Measurements from ENCODE around the gene KLHL29. TPM values are rescaled to one million over a fixed set of nuclear protein-coding genes. Genes with fewer than 3 reads are reported as not detected.

The KLHL29 gene
- total RNA-seq, 1 experiment from 2014 or later, result 16.7 TPM

DNA sequence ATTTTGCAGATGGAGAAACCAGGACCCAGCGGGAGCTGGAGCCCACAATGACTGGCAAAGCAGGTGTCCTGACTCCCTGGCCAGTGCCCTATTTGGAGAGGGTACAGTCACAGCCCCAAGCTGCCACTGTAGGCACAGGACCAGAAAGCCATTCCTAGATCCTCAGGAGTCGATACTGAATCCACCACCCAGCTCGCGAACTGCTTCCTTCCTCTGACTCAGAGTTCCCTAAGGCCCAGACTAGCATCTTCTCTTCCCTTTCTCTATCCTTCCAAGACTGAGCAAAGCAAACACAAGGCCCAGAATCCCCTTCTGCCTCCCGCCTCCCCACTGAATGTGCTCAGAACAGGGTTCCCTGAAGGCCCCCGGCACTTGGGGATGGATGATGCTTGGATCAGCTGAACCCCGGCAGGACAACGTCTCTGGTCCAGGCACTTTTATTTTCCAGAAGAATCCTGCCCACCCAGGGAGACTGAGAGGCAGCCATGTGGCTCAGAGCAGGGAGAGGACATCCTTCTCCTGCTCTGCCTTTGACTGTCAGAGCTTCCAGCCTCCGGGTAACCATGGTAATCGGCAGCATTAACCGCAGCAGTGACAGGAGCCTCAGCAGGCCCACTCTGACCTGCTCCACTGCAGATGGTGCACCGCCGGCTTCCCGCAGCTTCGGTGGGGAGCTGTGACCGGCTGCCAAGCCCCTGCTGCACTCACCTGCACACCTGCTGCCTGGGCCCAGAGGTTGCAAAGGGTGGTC is 34.8 kb upstream of the KLHL29 start:
- Histone ChIP-seq H2AFZ (ENCODE audit: low read depth, low read length, poor library complexity, severe bottlenecking) (no peak overlapping the region), H3K27ac (ENCODE audit: low read depth, low read length) (no peak overlapping the region), H3K4me2 (ENCODE audit: low read length) (no peak overlapping the region), H3K4me3 (replicated peaks in 1 of 2; ENCODE audit: low read depth in 1 of 2, low read length in 2 of 2) (no peak overlapping the region), H3K9me2 (ENCODE audit: insufficient read depth) (no peaks in the 10 kb centered on the region), H3K4me1 (ENCODE audit: control insufficient read depth in 1 of 2, insufficient read depth in 2 of 2, low read length in 2 of 2) (peaks cover 0 to 10% of the 10 kb centered on the region in 2 experiments; a peak in 2 of 4 replicates), H3K9me3 (ENCODE audit: control insufficient read depth in 1 of 2, insufficient read depth in 1 of 2, low read depth in 1 of 2, low read length in 2 of 2) (no peaks in the 10 kb centered on the region; a peak in 1 of 4 replicates), H3K9ac (ENCODE audit: low read length) (no peak overlapping the region), H4K20me1 (ENCODE audit: insufficient read depth) (no peaks in the 10 kb centered on the region), H3K79me2 (ENCODE audit: insufficient read depth, low read length) (no peaks in the 10 kb centered on the region), H3K27me3 (ENCODE audit: insufficient read depth, low read length) (peaks cover 15% of the 10 kb centered on the region), H3K36me3 (ENCODE audit: control insufficient read depth in 1 of 2, insufficient read depth in 2 of 2, low read length in 2 of 2) (no peaks in the 10 kb centered on the region)
- ATAC-seq (no peak), DNase-seq (ENCODE audit: low read depth, low spot score) (no peak)
- ChIA-PET CTCF (no interaction called here), POLR2A (no interaction called here), RAD21 (ENCODE audit: low non-redundant PET in 1 of 2, low total read pairs in 2 of 2, uncharacterized antibody in 2 of 2, unreplicated experiment in 2 of 2) (no interaction called here)
- intact Hi-C loops (cut with micrococcal nuclease), result no loop called here
- TF ChIP-seq SRF (IDR thresholded peaks at IDR 0.05; ENCODE audit: low read depth), result no peak
- no peak for TF ChIP-seq EGR1 (IDR thresholded peaks at IDR 0.05; ENCODE audit: low read depth)
- no peak for TF ChIP-seq SP1 (IDR thresholded peaks at IDR 0.05; ENCODE audit: low read depth)
- no TSS peak for BruUV-seq (replicated peaks)

DNA sequence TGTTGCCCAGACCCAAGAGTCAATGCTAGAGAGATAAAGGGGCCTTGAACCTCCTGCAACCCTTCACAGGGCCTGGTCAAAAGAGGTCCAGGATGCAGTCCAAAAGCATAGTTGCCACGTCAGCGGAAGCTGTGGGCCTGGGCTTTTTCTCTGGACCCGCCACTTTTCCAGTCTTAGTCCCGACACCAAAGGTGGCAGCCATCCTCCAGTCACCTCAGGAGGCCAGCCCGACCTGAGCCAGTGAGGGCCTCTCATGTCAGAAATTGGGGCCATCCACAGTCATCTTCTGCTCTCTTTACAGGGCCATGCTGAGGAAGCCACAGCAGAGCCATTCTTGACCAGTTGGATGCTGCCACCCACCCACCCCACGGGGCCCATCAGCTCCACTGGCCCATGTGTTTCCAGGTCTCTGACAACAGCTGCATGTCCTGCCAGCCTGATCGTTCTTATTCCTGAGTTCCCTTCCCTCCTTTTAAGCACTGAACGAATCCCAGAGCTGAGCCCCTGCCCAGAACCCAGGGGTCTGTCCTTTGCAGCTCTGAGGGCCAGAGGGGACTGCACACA is 34.1 kb upstream of the KLHL29 start:
- intact Hi-C loops (cut with micrococcal nuclease), result loop anchor here (1.0 kb wide), 1 partner anchor 152 kb away; no protein-coding TSS in a partner anchor
- no peak overlapping the region for H3K4me3 ChIP-seq (replicated peaks in 1 of 2; ENCODE audit: low read depth in 1 of 2, low read length in 2 of 2)
- no peaks in the 10 kb centered on the region for H4K20me1 ChIP-seq (ENCODE audit: insufficient read depth)
- H3K4me2 ChIP-seq (ENCODE audit: low read length), result peak overlapping the region; percentile 45
- no peak for DNase-seq (ENCODE audit: low read depth, low spot score)
- ChIA-PET RAD21 (ENCODE audit: low non-redundant PET in 1 of 2, low total read pairs in 2 of 2, uncharacterized antibody in 2 of 2, unreplicated experiment in 2 of 2) (no interaction called here), CTCF (no interaction called here), POLR2A (no interaction called here)
- peaks cover 0 to 10% of the 10 kb centered on the region in 2 experiments; a peak in 2 of 4 replicates for H3K4me1 ChIP-seq (ENCODE audit: control insufficient read depth in 1 of 2, insufficient read depth in 2 of 2, low read length in 2 of 2)
- ATAC-seq, result no peak
- peak overlapping the region; percentile 87 for H2AFZ ChIP-seq (ENCODE audit: low read depth, low read length, poor library complexity, severe bottlenecking)
- H3K9ac ChIP-seq (ENCODE audit: low read length), result no peak overlapping the region
- H3K36me3 ChIP-seq (ENCODE audit: control insufficient read depth in 1 of 2, insufficient read depth in 2 of 2, low read length in 2 of 2), result no peaks in the 10 kb centered on the region
- no TSS peak for BruUV-seq (replicated peaks)
- H3K79me2 ChIP-seq (ENCODE audit: insufficient read depth, low read length), result no peaks in the 10 kb centered on the region
- H3K9me3 ChIP-seq (ENCODE audit: control insufficient read depth in 1 of 2, insufficient read depth in 1 of 2, low read depth in 1 of 2, low read length in 2 of 2), result no peaks in the 10 kb centered on the region
- H3K27me3 ChIP-seq (ENCODE audit: insufficient read depth, low read length), result peaks cover 8% of the 10 kb centered on the region
- H3K9me2 ChIP-seq (ENCODE audit: insufficient read depth), result no peaks in the 10 kb centered on the region
- no peak overlapping the region for H3K27ac ChIP-seq (ENCODE audit: low read depth, low read length)
- TF ChIP-seq, protein P1, sequence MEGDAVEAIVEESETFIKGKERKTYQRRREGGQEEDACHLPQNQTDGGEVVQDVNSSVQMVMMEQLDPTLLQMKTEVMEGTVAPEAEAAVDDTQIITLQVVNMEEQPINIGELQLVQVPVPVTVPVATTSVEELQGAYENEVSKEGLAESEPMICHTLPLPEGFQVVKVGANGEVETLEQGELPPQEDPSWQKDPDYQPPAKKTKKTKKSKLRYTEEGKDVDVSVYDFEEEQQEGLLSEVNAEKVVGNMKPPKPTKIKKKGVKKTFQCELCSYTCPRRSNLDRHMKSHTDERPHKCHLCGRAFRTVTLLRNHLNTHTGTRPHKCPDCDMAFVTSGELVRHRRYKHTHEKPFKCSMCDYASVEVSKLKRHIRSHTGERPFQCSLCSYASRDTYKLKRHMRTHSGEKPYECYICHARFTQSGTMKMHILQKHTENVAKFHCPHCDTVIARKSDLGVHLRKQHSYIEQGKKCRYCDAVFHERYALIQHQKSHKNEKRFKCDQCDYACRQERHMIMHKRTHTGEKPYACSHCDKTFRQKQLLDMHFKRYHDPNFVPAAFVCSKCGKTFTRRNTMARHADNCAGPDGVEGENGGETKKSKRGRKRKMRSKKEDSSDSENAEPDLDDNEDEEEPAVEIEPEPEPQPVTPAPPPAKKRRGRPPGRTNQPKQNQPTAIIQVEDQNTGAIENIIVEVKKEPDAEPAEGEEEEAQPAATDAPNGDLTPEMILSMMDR (IDR thresholded peaks at IDR 0.05 in 2 of 3, conservative IDR thresholded peaks at IDR 0.05 in 1 of 3; ENCODE audit: borderline replicate concordance in 1 of 3, insufficient read depth in 1 of 3, low read depth in 2 of 3, low read length in 2 of 3), result no peak
- TF ChIP-seq TCF7L2 (IDR thresholded peaks at IDR 0.05; ENCODE audit: borderline replicate concordance, extremely low read depth, insufficient read depth, insufficient read length), result no peak
- TF ChIP-seq POLR2A (IDR thresholded peaks at IDR 0.05; ENCODE audit: borderline replicate concordance, extremely low read depth, insufficient read depth, insufficient read length), result no peak
- TF ChIP-seq, protein P2, sequence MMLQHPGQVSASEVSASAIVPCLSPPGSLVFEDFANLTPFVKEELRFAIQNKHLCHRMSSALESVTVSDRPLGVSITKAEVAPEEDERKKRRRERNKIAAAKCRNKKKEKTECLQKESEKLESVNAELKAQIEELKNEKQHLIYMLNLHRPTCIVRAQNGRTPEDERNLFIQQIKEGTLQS (IDR thresholded peaks at IDR 0.05), result no peak
- TF ChIP-seq, protein P3, sequence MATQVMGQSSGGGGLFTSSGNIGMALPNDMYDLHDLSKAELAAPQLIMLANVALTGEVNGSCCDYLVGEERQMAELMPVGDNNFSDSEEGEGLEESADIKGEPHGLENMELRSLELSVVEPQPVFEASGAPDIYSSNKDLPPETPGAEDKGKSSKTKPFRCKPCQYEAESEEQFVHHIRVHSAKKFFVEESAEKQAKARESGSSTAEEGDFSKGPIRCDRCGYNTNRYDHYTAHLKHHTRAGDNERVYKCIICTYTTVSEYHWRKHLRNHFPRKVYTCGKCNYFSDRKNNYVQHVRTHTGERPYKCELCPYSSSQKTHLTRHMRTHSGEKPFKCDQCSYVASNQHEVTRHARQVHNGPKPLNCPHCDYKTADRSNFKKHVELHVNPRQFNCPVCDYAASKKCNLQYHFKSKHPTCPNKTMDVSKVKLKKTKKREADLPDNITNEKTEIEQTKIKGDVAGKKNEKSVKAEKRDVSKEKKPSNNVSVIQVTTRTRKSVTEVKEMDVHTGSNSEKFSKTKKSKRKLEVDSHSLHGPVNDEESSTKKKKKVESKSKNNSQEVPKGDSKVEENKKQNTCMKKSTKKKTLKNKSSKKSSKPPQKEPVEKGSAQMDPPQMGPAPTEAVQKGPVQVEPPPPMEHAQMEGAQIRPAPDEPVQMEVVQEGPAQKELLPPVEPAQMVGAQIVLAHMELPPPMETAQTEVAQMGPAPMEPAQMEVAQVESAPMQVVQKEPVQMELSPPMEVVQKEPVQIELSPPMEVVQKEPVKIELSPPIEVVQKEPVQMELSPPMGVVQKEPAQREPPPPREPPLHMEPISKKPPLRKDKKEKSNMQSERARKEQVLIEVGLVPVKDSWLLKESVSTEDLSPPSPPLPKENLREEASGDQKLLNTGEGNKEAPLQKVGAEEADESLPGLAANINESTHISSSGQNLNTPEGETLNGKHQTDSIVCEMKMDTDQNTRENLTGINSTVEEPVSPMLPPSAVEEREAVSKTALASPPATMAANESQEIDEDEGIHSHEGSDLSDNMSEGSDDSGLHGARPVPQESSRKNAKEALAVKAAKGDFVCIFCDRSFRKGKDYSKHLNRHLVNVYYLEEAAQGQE (IDR thresholded peaks at IDR 0.05; ENCODE audit: low read depth), result no peak
- no peak for TF ChIP-seq SP1 (IDR thresholded peaks at IDR 0.05; ENCODE audit: low read depth)
- TF ChIP-seq EGR1 (IDR thresholded peaks at IDR 0.05; ENCODE audit: low read depth), result no peak
- no peak for TF ChIP-seq ELF1 (IDR thresholded peaks at IDR 0.05; ENCODE audit: borderline replicate concordance, low read depth)
- no peak for TF ChIP-seq JUND (IDR thresholded peaks at IDR 0.05)
- TF ChIP-seq, protein P4, sequence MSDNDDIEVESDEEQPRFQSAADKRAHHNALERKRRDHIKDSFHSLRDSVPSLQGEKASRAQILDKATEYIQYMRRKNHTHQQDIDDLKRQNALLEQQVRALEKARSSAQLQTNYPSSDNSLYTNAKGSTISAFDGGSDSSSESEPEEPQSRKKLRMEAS (IDR thresholded peaks at IDR 0.05), result no peak
- TF ChIP-seq SIN3A (IDR thresholded peaks at IDR 0.05; ENCODE audit: low read depth), result no peak
- no peak for TF ChIP-seq CEBPB (IDR thresholded peaks at IDR 0.05; ENCODE audit: low read depth)
- TF ChIP-seq POLR2AphosphoS5 (IDR thresholded peaks at IDR 0.05; ENCODE audit: low read depth, low read length), result no peak
